GM23338 (cell line): ENCODE data around the gene HCRTR1. TPM values are rescaled to one million over a fixed set of nuclear protein-coding genes. Genes with fewer than 3 reads are reported as not detected.

Experiments used
- ATAC-seq: fragments of 200-7000 bp; cut with Tn5 transposase; 3 replicates; pipeline ENCODE4 v1.9.1; 2020
- DNase-seq: peaks from one replicate; pipeline ENCODE4 v3.0.0-alpha.2; 2015; ENCODE audit warnings: low spot score
- H2AFZ ChIP-seq: fragments of 200-600 bp; sonication (generic); 2 replicates; pipeline ENCODE4 v1.8.0; 2016; ENCODE audit warnings: antibody characterized with exemption, mild to moderate bottlenecking, moderate library complexity
- H3F3A ChIP-seq: fragments of 200-600 bp; sonication (generic); replicated peaks from 2 replicates; pipeline ENCODE4 v1.8.0; 2017; ENCODE audit warnings: antibody characterized with exemption, mixed run types, low read depth
- H3K27ac ChIP-seq: fragments of 200-600 bp; sonication (generic); 2 replicates; pipeline ENCODE4 v1.6.1; 2016; ENCODE audit warnings: low read depth
- H3K27me3 ChIP-seq: fragments of 200-600 bp; sonication (generic); 2 replicates; pipeline ENCODE4 v1.8.0; 2016; ENCODE audit warnings: mild to moderate bottlenecking, mixed run types, moderate library complexity; ENCODE audit not compliant: insufficient read depth
- H3K36me3 ChIP-seq: fragments of 200-600 bp; sonication (generic); 2 replicates; pipeline ENCODE4 v1.8.0; 2016; ENCODE audit warnings: mild to moderate bottlenecking; ENCODE audit not compliant: insufficient read depth
- H3K4me1 ChIP-seq: fragments of 200-600 bp; sonication (generic); 2 replicates; pipeline ENCODE4 v1.8.0; 2016; ENCODE audit warnings: mild to moderate bottlenecking, moderate library complexity; ENCODE audit not compliant: insufficient read depth
- H3K4me2 ChIP-seq: fragments of 200-600 bp; sonication (generic); 2 replicates; pipeline ENCODE4 v1.7.1; 2017; ENCODE audit warnings: mixed run types
- H3K4me3 ChIP-seq: fragments of 200-600 bp; sonication (generic); 2 replicates; pipeline ENCODE4 v1.6.1; 2016; ENCODE audit warnings: mixed run types
- H3K79me2 ChIP-seq: fragments of 200-600 bp; sonication (generic); replicated peaks from 2 replicates; pipeline ENCODE4 v1.8.0; 2017; ENCODE audit warnings: mild to moderate bottlenecking; ENCODE audit not compliant: insufficient read depth
- H3K9me2 ChIP-seq: fragments of 200-600 bp; sonication (generic); 2 replicates; pipeline ENCODE4 v1.8.0; 2017; ENCODE audit not compliant: insufficient read depth
- H4K20me1 ChIP-seq: fragments of 200-600 bp; sonication (generic); replicated peaks from 2 replicates; pipeline ENCODE4 v1.8.0; 2017; ENCODE audit warnings: mild to moderate bottlenecking; ENCODE audit not compliant: insufficient read depth
- H3K27ac Mint-ChIP-seq: 2 replicates; pipeline ENCODE4 v1.8.0; 2020; ENCODE audit warnings: inconsistent platforms, mild to moderate bottlenecking, moderate library complexity, mixed read lengths
- H3K27me3 Mint-ChIP-seq: 3 replicates; pipeline ENCODE4 v1.8.0; 2022; ENCODE audit warnings: low read depth, mild to moderate bottlenecking, moderate library complexity, mixed read lengths, inconsistent platforms; ENCODE audit not compliant: insufficient read depth, poor library complexity
- H3K36me3 Mint-ChIP-seq: 3 replicates; pipeline ENCODE4 v1.8.0; 2021; ENCODE audit warnings: low read depth, mild to moderate bottlenecking, inconsistent platforms, moderate library complexity, mixed read lengths
- H3K4me1 Mint-ChIP-seq: 3 replicates; pipeline ENCODE4 v1.8.0; 2020; ENCODE audit warnings: mild to moderate bottlenecking, inconsistent platforms, mixed read lengths
- H3K4me3 Mint-ChIP-seq: 3 replicates; pipeline ENCODE4 v1.8.0; 2021; ENCODE audit warnings: moderate library complexity, mild to moderate bottlenecking, inconsistent platforms, mixed read lengths
- H3K9me3 Mint-ChIP-seq: 3 replicates; pipeline ENCODE4 v1.8.0; 2020; ENCODE audit warnings: moderate library complexity, mild to moderate bottlenecking, inconsistent platforms, mixed read lengths
- CREB1 ChIP-seq: fragments of 250-450 bp; sonication (Bioruptor Pico); IDR thresholded peaks from 2 replicates; pipeline ENCODE4 v1.5.0; 2020; ENCODE audit warnings: low read depth, mild to moderate bottlenecking, moderate library complexity
- CTCF ChIP-seq, 2 experiments: fragments of 200-600 bp in 1 of 2; sonication (generic) in 1 of 2; conservative IDR thresholded peaks; 2 replicates each; pipeline versions ENCODE4 v1.5.1 to v1.6.1; 2016 to 2017; ENCODE audit warnings: antibody characterized with exemption in 2 of 2, low read depth in 2 of 2, mild to moderate bottlenecking in 2 of 2, moderate library complexity in 1 of 2
- ETS1 ChIP-seq: IDR thresholded peaks from 2 replicates; pipeline ENCODE4 v1.6.1; 2016; ENCODE audit warnings: antibody characterized with exemption
- EZH2phosphoT487 ChIP-seq: fragments of 200-600 bp; sonication (generic); IDR thresholded peaks from one replicate; pipeline ENCODE4 v1.8.1; 2018; ENCODE audit warnings: antibody characterized with exemption; ENCODE audit not compliant: unreplicated experiment
- POLR2AphosphoS5 ChIP-seq: IDR thresholded peaks from 2 replicates; pipeline ENCODE4 v1.6.1; 2016; ENCODE audit warnings: antibody characterized with exemption, low read depth
- STAT1 ChIP-seq: IDR thresholded peaks from one replicate; pipeline ENCODE4 v1.6.1; 2016; ENCODE audit warnings: antibody characterized with exemption; ENCODE audit not compliant: unreplicated experiment
- ZNF114 ChIP-seq: fragments of 250-450 bp; sonication (Bioruptor Pico); IDR thresholded peaks from 2 replicates; pipeline ENCODE4 v1.5.0; 2020; ENCODE audit warnings: mild to moderate bottlenecking, moderate library complexity
- ZNF331 ChIP-seq: fragments of 250-450 bp; sonication (Bioruptor Pico); IDR thresholded peaks from 2 replicates; pipeline ENCODE4 v1.5.0; 2020; ENCODE audit warnings: low read depth, mild to moderate bottlenecking, moderate library complexity
- ZNF462 ChIP-seq: fragments of 250-450 bp; sonication (Bioruptor Pico); IDR thresholded peaks from 2 replicates; pipeline ENCODE4 v1.5.0; 2020; ENCODE audit warnings: mild to moderate bottlenecking, moderate library complexity
- polyA plus RNA-seq: library from polyadenylated mRNA; unstranded; fragments of >200 nt; fragmentation: Nextera tagmentation; extraction: Ambion mirVana; gene quantifications from 2 replicates; pipeline ENCODE4 v1.2.1, GENCODE V29; 2016
- total RNA-seq: library from RNA; depleted of rRNA; stranded (reverse); fragments of >200 nt; shearing (Covaris generic); gene quantifications from 2 replicates; pipeline ENCODE4 v1.2.3, GENCODE V29; 2014

Gene HCRTR1
- total and polyA plus RNA-seq, 2 experiments from 2014 or later, result 0.15 to 1.0 TPM

GRCh38 chr1:31572323-31573104 is 45.0 kb upstream of the HCRTR1 start:
- no peak overlapping the region for H3K4me2 ChIP-seq
- TF ChIP-seq POLR2AphosphoS5, result no peak
- TF ChIP-seq STAT1, result no peak
- TF ChIP-seq ZNF331 (CRISPR knock-in tag), result no peak
- no peak for TF ChIP-seq CTCF (conservative IDR thresholded peaks at IDR 0.05; ENCODE audit: low read depth in 2 of 2)
- no peak for TF ChIP-seq ETS1
- TF ChIP-seq CREB1 (CRISPR knock-in tag), result no peak
- no peak for TF ChIP-seq ZNF462 (CRISPR knock-in tag)
- no peak for TF ChIP-seq ZNF114
- TF ChIP-seq EZH2phosphoT487, result no peak
- no peaks in the 10 kb centered on the region for H4K20me1 ChIP-seq

More at GRCh38 chr1:31572323-31573104, 45.0 kb upstream of the HCRTR1 start:
- Histone ChIP-seq H3K36me3 (no peaks in the 10 kb centered on the region), H3K27me3 (no peaks in the 10 kb centered on the region), H3K4me3 (no peak overlapping the region), H3K27ac (no peak overlapping the region), H3K4me1 (peaks cover 16% of the 10 kb centered on the region), H3K9me2 (no peaks in the 10 kb centered on the region), H2AFZ (no peak overlapping the region), H3F3A (no peaks in the 10 kb centered on the region), H3K79me2 (no peaks in the 10 kb centered on the region)
- peaks cover 22% of the 10 kb centered on the region for H3K4me1 Mint-ChIP-seq
- no peak overlapping the region for H3K4me3 Mint-ChIP-seq
- H3K9me3 Mint-ChIP-seq, result no peaks in the 10 kb centered on the region
- no peak for DNase-seq
- H3K27ac Mint-ChIP-seq, result no peak overlapping the region
- no peaks in the 10 kb centered on the region for H3K36me3 Mint-ChIP-seq
- no peak for ATAC-seq
- H3K27me3 Mint-ChIP-seq, result peaks cover 10% of the 10 kb centered on the region
